Naive B cell (primary cell): Measurements from ENCODE around the gene NANOS3. TPM values are rescaled to one million over a fixed set of nuclear protein-coding genes. Genes with fewer than 3 reads are reported as not detected.
A peak's percentile ranks its signal among the peaks of the same experiment; 100 is the strongest.

Experiments used
- ATAC-seq, 2 donors: fragments of 150-1000 bp; cut with Tn5 transposase; 2 replicates each; pipeline ENCODE4 v1.10.0; 2021; ENCODE audit warnings: low read depth in 2 of 2, mild to moderate bottlenecking in 2 of 2, moderate library complexity in 2 of 2
- DNase-seq: peaks from one replicate; pipeline ENCODE4 v3.0.0; 2022
- H3K27ac Mint-ChIP-seq, 6 donors: one replicate each; pipeline ENCODE4 v1.8.0; 2020 to 2022; ENCODE audit warnings: mild to moderate bottlenecking in 6 of 6, mixed read lengths in 6 of 6, moderate library complexity in 5 of 6, inconsistent platforms in 2 of 6
- H3K27me3 Mint-ChIP-seq, 3 donors: one replicate each; pipeline ENCODE4 v1.8.0; 2021 to 2022; ENCODE audit warnings: mixed read lengths in 3 of 3, mild to moderate bottlenecking in 1 of 3
- H3K36me3 Mint-ChIP-seq, 2 donors: one replicate each; pipeline ENCODE4 v1.8.0; 2020 to 2022; ENCODE audit warnings: mixed read lengths in 2 of 2, inconsistent platforms in 1 of 2, mild to moderate bottlenecking in 1 of 2
- H3K4me1 Mint-ChIP-seq, 3 donors: one replicate each; pipeline ENCODE4 v1.8.0; 2020 to 2022; ENCODE audit warnings: mixed read lengths in 3 of 3, inconsistent platforms in 1 of 3, mild to moderate bottlenecking in 1 of 3, moderate library complexity in 1 of 3
- H3K4me3 Mint-ChIP-seq, 8 donors: one replicate each; pipeline ENCODE4 v1.8.0; 2020 to 2022; ENCODE audit warnings: mild to moderate bottlenecking in 8 of 8, mixed read lengths in 8 of 8, moderate library complexity in 8 of 8, inconsistent platforms in 2 of 8
- H3K9me3 Mint-ChIP-seq, 7 donors: one replicate each; pipeline ENCODE4 v1.8.0; 2020 to 2022; ENCODE audit warnings: mixed read lengths in 7 of 7, mild to moderate bottlenecking in 5 of 7, inconsistent platforms in 2 of 7, moderate library complexity in 1 of 7
- polyA plus RNA-seq, 6 donors: library from polyadenylated mRNA; unstranded; fragments of 300-500 nt; fragmentation: Illumina TruSeq; gene quantifications; one replicate each; pipeline ENCODE4 v1.2.3, GENCODE V29; 2021; ENCODE audit warnings: low read depth in 6 of 6

The NANOS3 gene
- polyA plus RNA-seq, 6 donors from 2014 or later = not detected

GRCh38 chr19:13839938-13840304 lies 37.0 kb upstream of the NANOS3 start:
- no peak for DNase-seq
- Mint-ChIP-seq H3K4me1 (peaks cover 48 to 67% (median 66%) of the 10 kb centered on the region in 3 donors), H3K4me3 (peak overlapping the region; percentile 75 to 97 (median 86)), H3K27ac (peak overlapping the region in 5 of 6 donors; percentile 66 to 100 (median 94)), H3K36me3 (no peaks in the 10 kb centered on the region), H3K27me3 (no peaks in the 10 kb centered on the region), H3K9me3 (no peaks in the 10 kb centered on the region)
- ATAC-seq = peak; percentile 5 to 7

DNA sequence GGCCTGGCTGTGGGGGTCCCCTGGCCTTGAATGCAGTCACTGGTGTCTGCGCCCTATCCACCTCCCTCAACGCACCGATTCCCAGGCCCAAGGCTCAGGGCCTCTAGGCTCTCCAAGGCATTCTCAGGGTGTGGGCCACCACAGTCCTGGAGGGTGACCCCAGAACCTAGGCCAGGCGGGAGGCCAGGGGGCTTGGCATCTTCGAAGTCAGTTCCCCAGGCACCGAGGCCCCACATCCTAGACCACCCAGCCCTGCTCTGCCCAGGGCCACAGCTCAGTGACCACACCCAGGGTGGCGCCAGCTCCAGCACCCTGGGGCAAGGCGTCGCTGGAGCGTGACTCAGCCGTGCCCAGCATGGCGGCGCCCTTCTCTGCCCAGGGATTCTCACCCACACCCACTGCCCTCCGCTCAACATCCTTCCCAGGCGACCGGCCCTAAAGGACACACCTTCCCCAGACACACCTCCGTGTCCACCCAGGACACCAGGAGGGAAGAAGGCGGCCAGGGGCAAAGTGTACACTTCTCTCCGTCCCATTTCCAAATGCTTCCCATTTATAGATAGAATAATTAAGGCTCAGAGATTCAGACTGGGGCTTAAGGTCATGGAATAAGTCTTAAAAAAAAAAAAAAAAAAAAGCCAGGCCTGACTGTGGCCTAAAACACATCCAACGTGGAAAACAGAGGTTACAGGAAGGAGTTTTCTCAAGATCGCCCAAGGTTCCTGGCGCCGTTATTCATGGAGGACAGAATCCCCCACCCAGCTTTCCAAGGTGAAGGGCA lies 36.4 kb upstream of the NANOS3 start:
- H3K36me3 Mint-ChIP-seq = no peaks in the 10 kb centered on the region
- no peaks in the 10 kb centered on the region for H3K9me3 Mint-ChIP-seq
- DNase-seq (peak; percentile 42), ATAC-seq (peak in 1 of 2 donors; percentile 5)
- peak overlapping the region; percentile 66 to 97 (median 86) for H3K4me3 Mint-ChIP-seq
- H3K4me1 Mint-ChIP-seq = peaks cover 52 to 67% (median 66%) of the 10 kb centered on the region in 3 donors
- peak overlapping the region; percentile 82 to 100 (median 95) for H3K27ac Mint-ChIP-seq
- no peaks in the 10 kb centered on the region for H3K27me3 Mint-ChIP-seq

DNA sequence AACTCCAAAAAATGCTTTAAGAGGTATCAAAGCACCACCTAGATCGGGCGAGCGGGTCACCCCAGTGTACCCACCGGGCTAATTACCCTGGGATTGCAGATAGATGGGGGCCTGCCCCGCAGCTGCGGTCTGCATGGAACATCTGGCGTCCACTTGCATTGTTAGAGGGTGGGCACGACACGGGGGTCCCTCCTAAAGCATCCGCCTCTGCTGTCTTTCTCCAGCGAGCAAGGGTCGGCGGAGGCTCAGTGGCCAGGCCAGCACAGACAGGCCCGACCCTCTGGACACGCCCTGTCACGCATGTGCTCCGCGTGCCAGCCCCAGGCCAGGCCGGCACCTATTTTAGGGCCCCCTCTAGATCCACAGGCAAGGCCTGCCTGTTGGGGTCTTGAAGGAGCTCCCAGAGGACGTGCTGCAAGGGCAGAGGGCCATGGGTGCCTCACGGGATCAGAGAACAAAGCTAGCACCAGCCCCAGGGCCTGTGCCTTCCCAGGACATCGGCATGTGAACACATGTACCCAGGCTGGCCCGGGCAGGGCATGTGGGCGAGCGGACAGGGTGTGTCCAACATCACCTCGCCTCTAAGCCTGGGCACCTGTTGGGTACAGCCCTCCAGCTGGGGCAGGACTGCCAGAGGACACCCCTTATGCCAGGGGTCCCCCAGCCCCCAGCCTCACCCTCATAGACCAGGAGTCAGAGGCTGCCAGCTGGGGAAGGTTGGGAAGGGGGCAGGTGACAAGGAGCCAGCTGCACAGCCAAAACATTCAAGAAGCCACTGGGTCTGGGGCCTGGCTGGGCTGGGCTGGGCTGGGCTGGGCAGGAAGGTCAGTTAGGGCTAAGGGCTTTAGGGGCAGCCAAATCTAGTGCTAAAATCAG lies 35.6 kb upstream of the NANOS3 start:
- Mint-ChIP-seq H3K27me3 (no peaks in the 10 kb centered on the region), H3K9me3 (no peaks in the 10 kb centered on the region), H3K4me3 (peak overlapping the region; percentile 84 to 97 (median 88)), H3K27ac (peak overlapping the region; percentile 44 to 100 (median 92)), H3K4me1 (peaks cover 53 to 69% (median 68%) of the 10 kb centered on the region in 3 donors), H3K36me3 (no peaks in the 10 kb centered on the region)
- peak; percentile 35 for DNase-seq
- no peak for ATAC-seq

- no peaks in the 10 kb centered on the region for H3K9me3 Mint-ChIP-seq
- H3K4me1 Mint-ChIP-seq = peaks cover 53 to 69% (median 68%) of the 10 kb centered on the region in 3 donors
- no peak for DNase-seq
- H3K4me3 Mint-ChIP-seq = peak overlapping the region; percentile 84 to 97 (median 88)
- H3K27me3 Mint-ChIP-seq = peaks cover 0 to 5% (median 0%) of the 10 kb centered on the region in 3 donors
- H3K27ac Mint-ChIP-seq = peak overlapping the region; percentile 87 to 100 (median 94)
- no peak for ATAC-seq
- no peaks in the 10 kb centered on the region for H3K36me3 Mint-ChIP-seq
These were observed 35.0 kb upstream of the NANOS3 start for GRCh38 chr19:13841962-13842290.

DNA sequence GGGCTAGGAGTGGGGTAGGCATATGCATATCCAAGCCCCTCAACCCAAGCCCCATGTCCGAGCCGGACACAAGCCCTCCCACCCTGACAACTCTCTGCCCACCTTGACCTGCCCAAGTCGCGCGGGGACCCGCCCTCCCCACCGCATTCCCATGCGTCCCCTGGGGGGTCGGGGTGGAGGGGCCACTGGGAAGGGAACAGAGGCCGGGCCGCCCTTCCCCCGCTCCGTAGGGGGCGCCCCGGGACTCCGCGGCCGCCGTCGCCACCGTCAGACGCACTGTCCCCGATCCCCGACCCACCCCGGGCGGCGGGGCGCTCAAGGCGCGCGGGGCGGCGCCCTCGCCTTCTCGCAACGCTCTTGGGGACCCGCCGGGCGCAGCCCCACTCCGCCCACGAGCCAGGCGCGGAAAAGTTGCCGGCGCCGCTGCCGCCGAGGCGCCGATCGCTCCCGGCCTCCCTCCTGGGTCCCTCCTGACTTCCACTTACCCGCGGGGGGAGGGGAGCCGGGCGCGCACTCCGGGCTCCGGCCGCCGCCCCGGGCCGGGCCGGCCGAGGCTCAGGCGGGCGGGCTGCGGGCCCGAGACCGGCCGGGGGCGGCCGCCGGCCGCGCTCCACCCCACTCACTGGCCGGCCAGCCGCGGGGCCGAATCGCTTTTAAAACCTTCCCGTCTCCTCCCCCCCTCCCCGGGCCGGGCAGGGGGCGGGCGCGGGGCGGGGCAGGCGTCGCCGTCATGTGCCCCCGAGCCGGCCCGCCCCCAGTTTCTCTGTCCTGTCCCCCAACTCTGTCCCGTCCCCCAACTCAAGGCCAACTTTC lies 34.4 kb upstream of the NANOS3 start:
- Mint-ChIP-seq H3K4me1 (peaks cover 54 to 68% (median 64%) of the 10 kb centered on the region in 3 donors), H3K9me3 (no peaks in the 10 kb centered on the region), H3K27me3 (peaks cover 0 to 5% (median 0%) of the 10 kb centered on the region in 3 donors), H3K36me3 (no peaks in the 10 kb centered on the region), H3K27ac (peak overlapping the region; percentile 95 to 100 (median 98)), H3K4me3 (peak overlapping the region; percentile 84 to 97 (median 90))
- DNase-seq = peak; percentile 74
- peak; percentile 6 to 10 for ATAC-seq

GRCh38 chr19:13843104-13843921 lies 33.6 kb upstream of the NANOS3 start:
- H3K27me3 Mint-ChIP-seq = peaks cover 0 to 5% (median 0%) of the 10 kb centered on the region in 3 donors
- H3K4me1 Mint-ChIP-seq = peaks cover 54 to 68% (median 62%) of the 10 kb centered on the region in 3 donors
- no peaks in the 10 kb centered on the region for H3K36me3 Mint-ChIP-seq
- DNase-seq (no peak), ATAC-seq (no peak)
- peak overlapping the region; percentile 84 to 96 (median 90) for H3K4me3 Mint-ChIP-seq
- peak overlapping the region; percentile 74 to 100 (median 98) for H3K27ac Mint-ChIP-seq
- no peaks in the 10 kb centered on the region for H3K9me3 Mint-ChIP-seq

- Mint-ChIP-seq H3K9me3 (no peaks in the 10 kb centered on the region), H3K27me3 (peaks cover 0 to 11% (median 7%) of the 10 kb centered on the region in 3 donors), H3K36me3 (no peaks in the 10 kb centered on the region), H3K4me3 (peak overlapping the region in 7 of 8 donors; percentile 32 to 96 (median 68)), H3K4me1 (peaks cover 54 to 61% (median 60%) of the 10 kb centered on the region in 3 donors), H3K27ac (peak overlapping the region; percentile 87 to 100 (median 96))
- DNase-seq (no peak), ATAC-seq (no peak)
These were observed 32.8 kb upstream of the NANOS3 start for GRCh38 chr19:13844130-13844631.

GRCh38 chr19:13846557-13847406 lies 30.2 kb upstream of the NANOS3 start:
- Mint-ChIP-seq H3K27ac (peak overlapping the region; percentile 98 to 100 (median 100)), H3K4me3 (peak overlapping the region; percentile 80 to 92 (median 84)), H3K4me1 (peaks cover 37 to 49% (median 39%) of the 10 kb centered on the region in 3 donors), H3K9me3 (no peaks in the 10 kb centered on the region), H3K36me3 (no peaks in the 10 kb centered on the region), H3K27me3 (peaks cover 6 to 23% (median 8%) of the 10 kb centered on the region in 3 donors)
- peak; percentile 71 to 72 for ATAC-seq
- peak; percentile 98 for DNase-seq

GRCh38 chr19:13847407-13848339 lies 29.3 kb upstream of the NANOS3 start:
- DNase-seq = peak; percentile 61
- peaks cover 6 to 23% (median 8%) of the 10 kb centered on the region in 3 donors for H3K27me3 Mint-ChIP-seq
- no peaks in the 10 kb centered on the region for H3K9me3 Mint-ChIP-seq
- ATAC-seq = peak; percentile 24
- H3K27ac Mint-ChIP-seq = peak overlapping the region; percentile 98 to 100 (median 100)
- H3K36me3 Mint-ChIP-seq = no peaks in the 10 kb centered on the region
- peak overlapping the region; percentile 47 to 92 (median 82) for H3K4me3 Mint-ChIP-seq
- peaks cover 34 to 45% (median 37%) of the 10 kb centered on the region in 3 donors for H3K4me1 Mint-ChIP-seq

DNA sequence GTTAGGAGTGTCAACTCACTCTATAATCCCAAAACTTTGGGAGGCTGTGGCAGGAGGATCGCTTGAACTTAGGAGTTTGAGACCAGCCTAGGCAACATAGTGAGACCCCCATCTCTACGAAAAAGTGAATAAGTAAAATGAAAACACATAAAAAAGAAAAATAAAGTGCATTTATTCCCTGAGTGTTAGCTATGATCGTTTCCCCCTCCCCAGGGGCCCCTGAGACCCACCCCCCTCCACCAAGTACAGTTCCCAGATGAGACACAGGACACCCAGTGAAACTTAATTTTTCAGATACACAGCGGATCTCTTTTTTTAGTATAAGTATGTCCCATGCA lies 28.6 kb upstream of the NANOS3 start:
- peak overlapping the region in 4 of 6 donors; percentile 71 to 100 (median 88) for H3K27ac Mint-ChIP-seq
- H3K9me3 Mint-ChIP-seq = no peaks in the 10 kb centered on the region
- peaks cover 6 to 23% (median 8%) of the 10 kb centered on the region in 3 donors for H3K27me3 Mint-ChIP-seq
- no peak for ATAC-seq
- DNase-seq = no peak
- H3K36me3 Mint-ChIP-seq = no peaks in the 10 kb centered on the region
- H3K4me3 Mint-ChIP-seq = peak overlapping the region in 4 of 8 donors; percentile 52 to 80 (median 60)
- H3K4me1 Mint-ChIP-seq = peaks cover 29 to 43% (median 31%) of the 10 kb centered on the region in 3 donors
